Breast epithelium (tissue), 3 donors: Measurements from ENCODE around the gene MZB1.

Source experiments
- POLR2A ChIP-seq: fragments of 450-650 bp; IDR thresholded peaks from one replicate; pipeline ENCODE4 v1.6.1; 2016; ENCODE audit warnings: antibody characterized with exemption, mild to moderate bottlenecking, moderate library complexity
- POLR2AphosphoS5 ChIP-seq, 3 donors: sonication (generic); formaldehyde crosslinking; IDR thresholded peaks; one replicate each; pipeline ENCODE4 v1.6.1; 2017; ENCODE audit warnings: antibody characterized with exemption in 3 of 3
- TF ChIP-seq, protein P1 (sequence below), 3 donors: fragments of 450-650 bp; IDR thresholded peaks; one replicate each; pipeline ENCODE4 v1.5.1; 2016 to 2017; ENCODE audit warnings: antibody characterized with exemption in 3 of 3, mild to moderate bottlenecking in 3 of 3, moderate library complexity in 3 of 3

DNA sequence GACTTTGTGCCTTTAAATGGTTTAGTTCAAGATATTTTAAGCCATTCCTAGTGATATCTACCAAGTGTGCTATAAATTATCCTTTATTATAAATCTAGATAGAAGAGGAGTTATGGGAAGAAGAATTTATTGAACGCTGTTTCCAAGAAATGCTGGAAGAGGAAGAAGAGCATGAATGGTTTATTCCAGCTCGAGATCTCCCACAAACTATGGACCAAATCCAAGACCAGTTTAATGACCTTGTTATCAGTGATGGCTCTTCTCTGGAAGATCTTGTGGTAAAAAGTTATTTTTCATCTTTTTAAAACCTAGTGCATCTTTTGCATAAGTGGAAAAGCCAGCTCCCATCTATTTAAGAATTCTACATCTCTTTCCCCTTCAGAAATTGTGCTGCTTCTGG is 25.2 kb downstream of the MZB1 start:
- TF ChIP-seq, protein P1, sequence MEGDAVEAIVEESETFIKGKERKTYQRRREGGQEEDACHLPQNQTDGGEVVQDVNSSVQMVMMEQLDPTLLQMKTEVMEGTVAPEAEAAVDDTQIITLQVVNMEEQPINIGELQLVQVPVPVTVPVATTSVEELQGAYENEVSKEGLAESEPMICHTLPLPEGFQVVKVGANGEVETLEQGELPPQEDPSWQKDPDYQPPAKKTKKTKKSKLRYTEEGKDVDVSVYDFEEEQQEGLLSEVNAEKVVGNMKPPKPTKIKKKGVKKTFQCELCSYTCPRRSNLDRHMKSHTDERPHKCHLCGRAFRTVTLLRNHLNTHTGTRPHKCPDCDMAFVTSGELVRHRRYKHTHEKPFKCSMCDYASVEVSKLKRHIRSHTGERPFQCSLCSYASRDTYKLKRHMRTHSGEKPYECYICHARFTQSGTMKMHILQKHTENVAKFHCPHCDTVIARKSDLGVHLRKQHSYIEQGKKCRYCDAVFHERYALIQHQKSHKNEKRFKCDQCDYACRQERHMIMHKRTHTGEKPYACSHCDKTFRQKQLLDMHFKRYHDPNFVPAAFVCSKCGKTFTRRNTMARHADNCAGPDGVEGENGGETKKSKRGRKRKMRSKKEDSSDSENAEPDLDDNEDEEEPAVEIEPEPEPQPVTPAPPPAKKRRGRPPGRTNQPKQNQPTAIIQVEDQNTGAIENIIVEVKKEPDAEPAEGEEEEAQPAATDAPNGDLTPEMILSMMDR (IDR thresholded peaks at IDR 0.05) = no peak
- no peak for TF ChIP-seq POLR2A
- TF ChIP-seq POLR2AphosphoS5 (IDR thresholded peaks at IDR 0.05) = no peak
